Astrocyte of the cerebellum (primary cell): Measurements from ENCODE around the gene SCP2D1.

Experiments used
- DNase-seq: peaks from one replicate; pipeline ENCODE4 v3.0.0-alpha.2; 2011; ENCODE audit warnings: low read depth
- H3K4me3 ChIP-seq: 2 replicates; pipeline ENCODE4 v1.5.1; 2011; ENCODE audit warnings: mild to moderate bottlenecking, low read depth, low read length, moderate library complexity
- CTCF ChIP-seq: IDR thresholded peaks from 2 replicates; pipeline ENCODE4 v1.5.1; 2012; ENCODE audit warnings: low read length, low read depth, moderate library complexity, mild to moderate bottlenecking; ENCODE audit errors: missing control alignments
- in situ Hi-C: cut with HindIII; loops from 2 replicates; pipeline ENCODE4 v1.10.0; 2017; ENCODE audit warnings: low sequenced_read_pairs

The SCP2D1 gene

GRCh38 chr20:18845017-18845416 is 31.4 kb downstream of the SCP2D1 start:
- TF ChIP-seq CTCF, result no peak
- no peak overlapping the region for H3K4me3 ChIP-seq
- no peak for DNase-seq
- in situ Hi-C loops, result no loop called here

- TF ChIP-seq CTCF, result no peak
- in situ Hi-C loops, result no loop called here
- no peak overlapping the region for H3K4me3 ChIP-seq
- DNase-seq, result no peak
These were observed 33.7 kb downstream of the SCP2D1 start for GRCh38 chr20:18847226-18847755.

GRCh38 chr20:18849131-18849530 is 35.5 kb downstream of the SCP2D1 start:
- DNase-seq, result no peak
- TF ChIP-seq CTCF, result no peak
- H3K4me3 ChIP-seq, result no peak overlapping the region
- in situ Hi-C loops, result no loop called here

GRCh38 chr20:18851629-18852028 is 38.0 kb downstream of the SCP2D1 start:
- no peak overlapping the region for H3K4me3 ChIP-seq
- no peak for DNase-seq
- in situ Hi-C loops, result no loop called here
- TF ChIP-seq CTCF, result no peak

DNA sequence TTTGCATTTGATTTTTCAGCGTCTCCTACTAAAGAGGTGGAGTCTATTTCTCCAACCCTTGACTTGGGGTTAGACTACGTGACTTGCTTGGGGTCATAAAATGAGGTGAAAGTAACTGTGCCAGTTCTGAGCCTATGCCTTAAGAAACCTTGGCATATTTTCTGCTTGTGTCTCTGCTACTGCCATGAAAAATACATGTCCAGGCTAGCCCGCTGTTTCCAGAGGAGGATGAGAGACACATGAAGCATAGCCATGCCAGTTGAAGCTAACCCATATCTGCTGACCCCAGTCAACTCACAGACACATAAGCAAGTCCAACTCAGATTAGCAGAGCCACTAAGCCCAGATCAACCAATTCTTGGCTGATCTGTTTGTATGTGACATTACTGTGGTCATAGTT is 38.7 kb downstream of the SCP2D1 start:
- no peak for DNase-seq
- in situ Hi-C loops, result no loop called here
- TF ChIP-seq CTCF, result no peak
- no peak overlapping the region for H3K4me3 ChIP-seq

- DNase-seq, result no peak
- H3K4me3 ChIP-seq, result no peak overlapping the region
- TF ChIP-seq CTCF, result no peak
- in situ Hi-C loops, result no loop called here
These were observed 39.6 kb downstream of the SCP2D1 start for GRCh38 chr20:18853216-18853615.
